ENCODE measurements around the gene FAM163B.

DNA sequence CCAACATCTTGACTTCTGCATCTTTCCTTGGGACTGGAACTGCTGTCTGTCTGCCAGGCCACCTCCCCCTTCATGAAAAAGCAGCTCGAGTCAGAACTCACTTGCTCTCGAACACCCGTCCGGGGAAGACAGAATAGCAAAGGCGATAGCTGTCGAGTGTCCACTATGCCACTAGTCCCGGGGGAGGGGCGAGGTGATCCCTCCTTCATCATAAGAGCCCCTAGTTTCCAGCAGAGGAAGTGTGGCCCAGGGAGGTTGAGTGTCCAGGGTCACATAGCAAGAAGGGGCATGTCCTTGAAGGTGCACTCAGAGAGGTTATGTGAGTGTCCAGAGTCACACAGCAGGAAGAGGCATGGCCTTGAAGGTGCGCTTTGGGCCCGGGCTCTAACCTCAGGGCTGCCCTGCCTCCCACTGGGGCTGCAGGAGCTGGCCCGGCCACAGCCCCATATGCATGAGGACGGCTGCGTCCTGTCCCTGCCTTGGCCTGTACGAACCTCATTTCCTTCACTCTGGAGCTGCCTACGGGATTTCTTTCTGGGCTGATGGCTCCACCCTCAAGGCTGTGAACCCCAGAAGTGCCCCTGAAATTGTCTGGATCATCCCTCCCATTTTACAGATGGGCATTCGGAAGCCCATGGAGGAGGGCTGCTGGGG is 33.6 kb upstream of the FAM163B start:
- TF ChIP-seq CTCF (IDR thresholded peaks at IDR 0.05; ENCODE audit: poor library complexity): no peak
- no peak for TF ChIP-seq EZH2phosphoT487 (IDR thresholded peaks at IDR 0.05; ENCODE audit: low read depth, severe bottlenecking, unreplicated experiment)

Data from hepatocyte (in vitro differentiated cells).